HK-2 (cell line): ENCODE results near the gene LAMB4.
"Not testable (repeated sequence)": the region's sequence is repeated elsewhere in the genome, so short reads cannot be mapped to it uniquely, and the experiment has no call there.

Experiments used
- DNase-seq: peaks from one replicate; pipeline ENCODE4 v3.0.0-alpha.2; 2018; ENCODE audit not compliant: unreplicated experiment

Gene LAMB4

GRCh38 chr7:108045154-108045553, 85.0 kb downstream of the LAMB4 start:
- DNase-seq, result no peak

GRCh38 chr7:108044345-108044744, 85.8 kb downstream of the LAMB4 start:
- no peak for DNase-seq

- DNase-seq, result no peak
Observed at GRCh38 chr7:108038986-108039385, 91.2 kb downstream of the LAMB4 start.

- DNase-seq, result no peak
Observed at GRCh38 chr7:108037741-108038140, 92.4 kb downstream of the LAMB4 start.

GRCh38 chr7:108037140-108037539, 93.0 kb downstream of the LAMB4 start:
- no peak for DNase-seq

GRCh38 chr7:108034586-108034985, 95.6 kb downstream of the LAMB4 start:
- no peak for DNase-seq

- DNase-seq, result no peak
Observed at GRCh38 chr7:108033776-108034497, 96.2 kb downstream of the LAMB4 start.

- not testable (repeated sequence) for DNase-seq
Observed at GRCh38 chr7:108033309-108033708, 96.9 kb downstream of the LAMB4 start.

- DNase-seq, result no peak
Observed at GRCh38 chr7:108030516-108030915, 99.6 kb downstream of the LAMB4 start.

- no peak for DNase-seq
Observed at GRCh38 chr7:108029034-108029433, 101.1 kb downstream of the LAMB4 start.

- DNase-seq, result no peak
Observed at GRCh38 chr7:108028111-108028510, 102.0 kb downstream of the LAMB4 start.

- DNase-seq, result no peak
Observed at GRCh38 chr7:108027239-108027638, 102.9 kb downstream of the LAMB4 start.

GRCh38 chr7:108026647-108027046, 103.5 kb downstream of the LAMB4 start:
- no peak for DNase-seq

GRCh38 chr7:108026116-108026515, 104.0 kb downstream of the LAMB4 start:
- no peak for DNase-seq

GRCh38 chr7:108024538-108024937, 105.6 kb downstream of the LAMB4 start:
- DNase-seq, result no peak

GRCh38 chr7:108020585-108020984, 109.6 kb downstream of the LAMB4 start:
- DNase-seq, result no peak

- no peak for DNase-seq
Observed at GRCh38 chr7:108018668-108019067, 111.5 kb downstream of the LAMB4 start.

- no peak for DNase-seq
Observed at GRCh38 chr7:108017776-108018151, 112.4 kb downstream of the LAMB4 start.

- no peak for DNase-seq
Observed at GRCh38 chr7:108016841-108017775, 113.1 kb downstream of the LAMB4 start.

- no peak for DNase-seq
Observed at GRCh38 chr7:108015740-108016139, 114.4 kb downstream of the LAMB4 start.

- no peak for DNase-seq
Observed at GRCh38 chr7:108014747-108015682, 115.1 kb downstream of the LAMB4 start.

GRCh38 chr7:108014215-108014614, 115.9 kb downstream of the LAMB4 start:
- DNase-seq, result no peak
